Lung (tissue), 12 donors: Measurements from ENCODE around the gene TUBB3. TPM values are rescaled to one million over a fixed set of nuclear protein-coding genes. Genes with fewer than 3 reads are reported as not detected.
A peak's percentile ranks its signal among the peaks of the same experiment; 100 is the strongest.

Source experiments
- ATAC-seq: fragments of 200-7000 bp; cut with Tn5 transposase; one replicate; pipeline ENCODE4 v1.9.1; 2020; ENCODE audit warnings: moderate number of reproducible peaks; ENCODE audit not compliant: insufficient read depth, low FRiP score
- DNase-seq, 3 donors: peaks; one replicate each; pipeline ENCODE4 v3.0.0-alpha.2; 2013 to 2017
- H3K27ac ChIP-seq, 2 donors: one replicate each; pipeline ENCODE4 v1.5.1; 2013; ENCODE audit warnings: mild to moderate bottlenecking in 2 of 2, moderate library complexity in 2 of 2, control low read depth in 1 of 2, inconsistent platforms in 1 of 2, low read depth in 1 of 2, low read length in 1 of 2
- H3K27me3 ChIP-seq, 3 donors: one replicate each; pipeline ENCODE4 v1.5.1; 2013; ENCODE audit warnings: low read length in 2 of 3; ENCODE audit not compliant: control insufficient read depth in 3 of 3, insufficient read depth in 3 of 3
- H3K36me3 ChIP-seq, 4 donors: one replicate each; pipeline ENCODE4 v1.5.1; 2013; ENCODE audit warnings: low read length in 4 of 4, mild to moderate bottlenecking in 1 of 4, moderate library complexity in 1 of 4; ENCODE audit not compliant: control insufficient read depth in 4 of 4, insufficient read depth in 4 of 4
- H3K4me1 ChIP-seq, 5 donors: one replicate each; pipeline ENCODE4 v1.5.1; 2013; ENCODE audit warnings: low read length in 5 of 5, mild to moderate bottlenecking in 2 of 5, moderate library complexity in 1 of 5; ENCODE audit not compliant: control insufficient read depth in 5 of 5, insufficient read depth in 5 of 5
- H3K4me3 ChIP-seq: one replicate; pipeline ENCODE4 v1.5.1; 2013; ENCODE audit warnings: mild to moderate bottlenecking, control low read depth, moderate library complexity
- H3K9ac ChIP-seq, 2 donors: one replicate each; pipeline ENCODE4 v1.5.1; 2013; ENCODE audit warnings: low read length in 2 of 2, control low read depth in 1 of 2; ENCODE audit not compliant: insufficient read depth in 1 of 2
- H3K9me3 ChIP-seq, 4 donors: one replicate each; pipeline ENCODE4 v1.5.1; 2013; ENCODE audit warnings: low read length in 3 of 4, mild to moderate bottlenecking in 1 of 4, moderate library complexity in 1 of 4; ENCODE audit not compliant: control insufficient read depth in 4 of 4, insufficient read depth in 3 of 4
- CTCF ChIP-seq: IDR thresholded peaks from 2 replicates; pipeline ENCODE4 v1.5.1; 2012; ENCODE audit warnings: mild to moderate bottlenecking; ENCODE audit errors: control extremely low read depth, extremely low read depth
- WGBS, 2 donors: extraction: QIAGEN DNeasy Blood & Tissue Kit; methylation state at CpG; one replicate each; pipeline ENCODE4 v1.1.7; 2013; 5-methylcytosine and 5-hydroxymethylcytosine counted together
- polyA plus RNA-seq, 2 donors: library from polyadenylated mRNA; stranded (reverse); fragments of 200-250 nt; gene quantifications; one replicate each; pipeline ENCODE4 v1.2.1, GENCODE V29; 2013
- total RNA-seq, 2 donors: library from RNA; depleted of rRNA in 1 of 2; stranded (reverse); fragments of >200 nt in 1 of 2; gene quantifications; one replicate each; pipeline ENCODE4 v1.2.1, GENCODE V29; 2014 to 2021
- donor health status: control.
- donor health status: control.
- donor health status: Bipolar disorder and iron deficiency.
- donor health status: healthy.
- donor health status: DM: yes; HTN: yes; CAD: no.

The TUBB3 gene
- total and polyA plus RNA-seq, 4 donors = 1.3 to 15.6 (median 8.9) TPM

GRCh38 chr16:89936981-89937380 lies 13.8 kb downstream of the TUBB3 start:
- no peaks in the 10 kb centered on the region for H3K4me1 ChIP-seq
- H3K9me3 ChIP-seq = no peaks in the 10 kb centered on the region
- no peak for ATAC-seq
- no peaks in the 10 kb centered on the region for H3K27me3 ChIP-seq
- no peaks in the 10 kb centered on the region for H3K36me3 ChIP-seq
- H3K27ac ChIP-seq = no peak overlapping the region
- H3K9ac ChIP-seq = no peak overlapping the region
- no peak overlapping the region for H3K4me3 ChIP-seq
- no peak for TF ChIP-seq CTCF
- WGBS, 2 donors = 91 to 93% methylated on average over 20 of the region's 20 CpGs
- DNase-seq = no peak

GRCh38 chr16:89938175-89938885 lies 15.2 kb downstream of the TUBB3 start:
- Histone ChIP-seq H3K4me1 (no peaks in the 10 kb centered on the region), H3K9ac (no peak overlapping the region), H3K27me3 (no peaks in the 10 kb centered on the region), H3K4me3 (no peak overlapping the region), H3K36me3 (no peaks in the 10 kb centered on the region), H3K9me3 (no peaks in the 10 kb centered on the region), H3K27ac (no peak overlapping the region)
- TF ChIP-seq CTCF = no peak
- WGBS, 2 donors = 80 to 82% methylated on average over 21 of the region's 21 CpGs
- ATAC-seq = no peak
- DNase-seq = no peak

GRCh38 chr16:89944773-89945172 lies 21.6 kb downstream of the TUBB3 start:
- no peak overlapping the region for H3K27ac ChIP-seq
- no peak overlapping the region for H3K4me3 ChIP-seq
- TF ChIP-seq CTCF = no peak
- WGBS, 2 donors = 57 to 66% methylated on average over 5 of the region's 5 CpGs
- H3K9me3 ChIP-seq = no peaks in the 10 kb centered on the region
- no peak for ATAC-seq
- H3K27me3 ChIP-seq = peaks cover 0 to 3% (median 2%) of the 10 kb centered on the region in 3 donors
- H3K9ac ChIP-seq = no peak overlapping the region
- H3K36me3 ChIP-seq = no peaks in the 10 kb centered on the region
- DNase-seq = no peak
- peaks cover 0 to 11% (median 0%) of the 10 kb centered on the region in 5 donors for H3K4me1 ChIP-seq

DNA sequence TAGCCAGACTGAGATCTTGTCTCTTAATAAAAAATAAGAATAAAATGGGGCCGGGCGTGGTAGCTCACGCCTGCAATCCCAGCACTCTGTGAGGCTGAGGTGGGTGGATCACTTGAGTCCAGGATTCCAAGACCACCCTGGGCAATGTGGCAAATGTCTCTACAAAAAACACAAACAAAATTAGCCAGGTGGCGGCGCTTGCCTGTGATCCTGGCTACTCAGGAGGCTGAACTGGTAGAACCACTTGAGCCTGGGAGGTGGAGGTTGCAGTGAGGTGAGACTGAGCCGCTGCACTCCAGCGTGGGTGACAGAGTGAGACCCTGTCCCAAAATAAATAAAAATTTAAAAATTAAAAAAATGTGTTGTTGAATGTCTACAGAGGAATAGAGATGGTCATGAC lies 22.5 kb downstream of the TUBB3 start:
- no peaks in the 10 kb centered on the region for H3K36me3 ChIP-seq
- peaks cover 0 to 3% (median 2%) of the 10 kb centered on the region in 3 donors for H3K27me3 ChIP-seq
- no peak overlapping the region for H3K27ac ChIP-seq
- WGBS, 2 donors = 62 to 71% methylated on average over 7 of the region's 7 CpGs
- DNase-seq (peak; percentile 33 to 68 (median 50)), ATAC-seq (no peak)
- H3K4me1 ChIP-seq = peaks cover 0 to 13% (median 0%) of the 10 kb centered on the region in 5 donors
- H3K9ac ChIP-seq = no peak overlapping the region
- no peak overlapping the region for H3K4me3 ChIP-seq
- no peaks in the 10 kb centered on the region for H3K9me3 ChIP-seq
- no peak for TF ChIP-seq CTCF
